ENCODE data around the gene TAGAP. TPM values are rescaled to one million over a fixed set of nuclear protein-coding genes. Genes with fewer than 3 reads are reported as not detected.

The TAGAP gene
- total RNA-seq, 1 experiment from 2014 or later = 0.30 TPM

GRCh38 chr6:159042826-159043181 is 2.0 kb downstream of the TAGAP start:
- TF ChIP-seq, protein P1, sequence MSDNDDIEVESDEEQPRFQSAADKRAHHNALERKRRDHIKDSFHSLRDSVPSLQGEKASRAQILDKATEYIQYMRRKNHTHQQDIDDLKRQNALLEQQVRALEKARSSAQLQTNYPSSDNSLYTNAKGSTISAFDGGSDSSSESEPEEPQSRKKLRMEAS (IDR thresholded peaks at IDR 0.05) = no peak
- TF ChIP-seq YY1 (IDR thresholded peaks at IDR 0.05; ENCODE audit: extremely low read depth, insufficient replicate concordance, low read depth, low read length) (no peak), SIN3A (IDR thresholded peaks at IDR 0.05; ENCODE audit: low read depth) (no peak), ZBTB33 (IDR thresholded peaks at IDR 0.05; ENCODE audit: extremely low read depth, insufficient replicate concordance, low read length) (no peak), ZFX (IDR thresholded peaks at IDR 0.05) (no peak), ATF3 (IDR thresholded peaks at IDR 0.05) (no peak), EZH2 (IDR thresholded peaks at IDR 0.05) (no peak), TCF7L2 (IDR thresholded peaks at IDR 0.05; ENCODE audit: borderline replicate concordance, extremely low read depth, insufficient read depth, insufficient read length) (no peak), CBX3 (IDR thresholded peaks at IDR 0.05; ENCODE audit: low read depth) (no peak), ELF1 (IDR thresholded peaks at IDR 0.05; ENCODE audit: borderline replicate concordance, low read depth) (no peak), CEBPB (IDR thresholded peaks at IDR 0.05; ENCODE audit: low read depth) (no peak), POLR2A (IDR thresholded peaks at IDR 0.05; ENCODE audit: borderline replicate concordance, extremely low read depth, insufficient read depth, insufficient read length) (no peak), SRF (IDR thresholded peaks at IDR 0.05; ENCODE audit: low read depth) (no peak), RAD21 (IDR thresholded peaks at IDR 0.05; ENCODE audit: low read depth) (no peak)
- TF ChIP-seq, protein P2, sequence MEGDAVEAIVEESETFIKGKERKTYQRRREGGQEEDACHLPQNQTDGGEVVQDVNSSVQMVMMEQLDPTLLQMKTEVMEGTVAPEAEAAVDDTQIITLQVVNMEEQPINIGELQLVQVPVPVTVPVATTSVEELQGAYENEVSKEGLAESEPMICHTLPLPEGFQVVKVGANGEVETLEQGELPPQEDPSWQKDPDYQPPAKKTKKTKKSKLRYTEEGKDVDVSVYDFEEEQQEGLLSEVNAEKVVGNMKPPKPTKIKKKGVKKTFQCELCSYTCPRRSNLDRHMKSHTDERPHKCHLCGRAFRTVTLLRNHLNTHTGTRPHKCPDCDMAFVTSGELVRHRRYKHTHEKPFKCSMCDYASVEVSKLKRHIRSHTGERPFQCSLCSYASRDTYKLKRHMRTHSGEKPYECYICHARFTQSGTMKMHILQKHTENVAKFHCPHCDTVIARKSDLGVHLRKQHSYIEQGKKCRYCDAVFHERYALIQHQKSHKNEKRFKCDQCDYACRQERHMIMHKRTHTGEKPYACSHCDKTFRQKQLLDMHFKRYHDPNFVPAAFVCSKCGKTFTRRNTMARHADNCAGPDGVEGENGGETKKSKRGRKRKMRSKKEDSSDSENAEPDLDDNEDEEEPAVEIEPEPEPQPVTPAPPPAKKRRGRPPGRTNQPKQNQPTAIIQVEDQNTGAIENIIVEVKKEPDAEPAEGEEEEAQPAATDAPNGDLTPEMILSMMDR (IDR thresholded peaks at IDR 0.05 in 2 of 3, conservative IDR thresholded peaks at IDR 0.05 in 1 of 3; ENCODE audit: borderline replicate concordance in 1 of 3, insufficient read depth in 1 of 3, low read depth in 2 of 3, low read length in 2 of 3) = no peak
- peaks cover 0 to 11% of the 10 kb centered on the region in 2 experiments; a peak in 2 of 4 replicates for H3K4me1 ChIP-seq (ENCODE audit: control insufficient read depth in 1 of 2, insufficient read depth in 2 of 2, low read length in 2 of 2)
- no peak overlapping the region for H3K9ac ChIP-seq (ENCODE audit: low read length)
- H3K27me3 ChIP-seq (ENCODE audit: insufficient read depth, low read length) = no peaks in the 10 kb centered on the region
- no peaks in the 10 kb centered on the region for H3K9me2 ChIP-seq (ENCODE audit: insufficient read depth)
- H3K9me3 ChIP-seq (ENCODE audit: control insufficient read depth in 1 of 2, insufficient read depth in 1 of 2, low read depth in 1 of 2, low read length in 2 of 2) = no peaks in the 10 kb centered on the region
- H2AFZ ChIP-seq (ENCODE audit: low read depth, low read length, poor library complexity, severe bottlenecking) = peak overlapping the region; percentile 36
- ATAC-seq = no peak
- peak overlapping the region; percentile 60 for H3K4me2 ChIP-seq (ENCODE audit: low read length)
- no peak for DNase-seq (ENCODE audit: low read depth, low spot score)
- no peak overlapping the region for H3K27ac ChIP-seq (ENCODE audit: low read depth, low read length)
- no peaks in the 10 kb centered on the region for H3K36me3 ChIP-seq (ENCODE audit: control insufficient read depth in 1 of 2, insufficient read depth in 2 of 2, low read length in 2 of 2)
- POLR2A ChIA-PET = interaction anchor here (1.6 to 1.9 kb wide), 2 partner anchors 67 to 92 kb away, joined by 4 to 5 read pairs; no protein-coding TSS in a partner anchor
- CTCF ChIA-PET = interaction anchor here (0.8 to 2.3 kb wide), 13 partner anchors 9 to 829 kb away, joined by 3 to 24 read pairs (median 6); no protein-coding TSS in a partner anchor
- H3K79me2 ChIP-seq (ENCODE audit: insufficient read depth, low read length) = no peaks in the 10 kb centered on the region
- no peak overlapping the region for H3K4me3 ChIP-seq (replicated peaks in 1 of 2; ENCODE audit: low read depth in 1 of 2, low read length in 2 of 2)
- intact Hi-C loops (cut with micrococcal nuclease) = loop anchor here (1.0 kb wide), 2 partner anchors 61 to 91 kb away; no protein-coding TSS in a partner anchor
- RAD21 ChIA-PET (ENCODE audit: low non-redundant PET in 1 of 2, low total read pairs in 2 of 2, uncharacterized antibody in 2 of 2, unreplicated experiment in 2 of 2) = interaction anchor here in 1 of 2 experiments (1.0 kb wide), 1 partner anchor 92 kb away, joined by 3 read pairs; no protein-coding TSS in a partner anchor
- no TSS peak for BruUV-seq (replicated peaks)
- no peaks in the 10 kb centered on the region for H4K20me1 ChIP-seq (ENCODE audit: insufficient read depth)

Data from HCT116 (cell line).